Measurements from ENCODE around the gene ACTRT2. TPM values are rescaled to one million over a fixed set of nuclear protein-coding genes. Genes with fewer than 3 reads are reported as not detected.

ACTRT2 gene
- total and polyA plus RNA-seq, 2 experiments from 2014 or later: not detected

- TF ChIP-seq CTCF (conservative IDR thresholded peaks at IDR 0.05; ENCODE audit: low read depth in 2 of 2) (no peak), CREB1 (CRISPR knock-in tag; IDR thresholded peaks at IDR 0.05; ENCODE audit: low read depth) (no peak), EZH2 (IDR thresholded peaks at IDR 0.05; ENCODE audit: low read depth, unreplicated experiment) (no peak)
These were observed 634 bp downstream of the ACTRT2 start (continued) for GRCh38 chr1:3021801-3022401.

GRCh38 chr1:3022511-3022973 is 1.3 kb downstream of the ACTRT2 start:
- no peaks in the 10 kb centered on the region for H3K79me2 ChIP-seq (replicated peaks; ENCODE audit: insufficient read depth)
- peaks cover 10% of the 10 kb centered on the region; the same call in 2 of the 3 replicates for H3K4me1 Mint-ChIP-seq
- H3K27ac Mint-ChIP-seq: no peak overlapping the region
- H3K27ac ChIP-seq (ENCODE audit: low read depth): no peak overlapping the region
- ATAC-seq (no peak), DNase-seq (ENCODE audit: low spot score) (no peak)
- H3K27me3 ChIP-seq (ENCODE audit: insufficient read depth): no peaks in the 10 kb centered on the region
- H2AFZ ChIP-seq: no peak overlapping the region
- H3K4me2 ChIP-seq: no peak overlapping the region
- no peaks in the 10 kb centered on the region for H3K9me2 ChIP-seq (ENCODE audit: insufficient read depth)
- no peaks in the 10 kb centered on the region for H3K36me3 Mint-ChIP-seq (ENCODE audit: low read depth)
- H3F3A ChIP-seq (replicated peaks; ENCODE audit: low read depth): no peaks in the 10 kb centered on the region
- no peaks in the 10 kb centered on the region for H3K36me3 ChIP-seq (ENCODE audit: insufficient read depth)
- peaks cover 13% of the 10 kb centered on the region for H3K27me3 Mint-ChIP-seq (ENCODE audit: insufficient read depth, low read depth, poor library complexity)
- peaks cover 5% of the 10 kb centered on the region for H3K9me3 Mint-ChIP-seq
- no peak overlapping the region for H3K4me3 Mint-ChIP-seq
- no peaks in the 10 kb centered on the region; the same call in 1 of the 2 replicates for H3K4me1 ChIP-seq (ENCODE audit: insufficient read depth)
- no peaks in the 10 kb centered on the region for H4K20me1 ChIP-seq (replicated peaks; ENCODE audit: insufficient read depth)
- H3K4me3 ChIP-seq: no peak overlapping the region
- TF ChIP-seq ZNF462 (CRISPR knock-in tag; IDR thresholded peaks at IDR 0.05) (no peak), REST (IDR thresholded peaks at IDR 0.05; ENCODE audit: unreplicated experiment) (no peak), EZH2 (IDR thresholded peaks at IDR 0.05; ENCODE audit: low read depth, unreplicated experiment) (no peak), CTCF (conservative IDR thresholded peaks at IDR 0.05; ENCODE audit: low read depth in 2 of 2) (no peak), NANOG (IDR thresholded peaks at IDR 0.05; ENCODE audit: borderline replicate concordance) (no peak), CREB1 (CRISPR knock-in tag; IDR thresholded peaks at IDR 0.05; ENCODE audit: low read depth) (no peak), ZNF331 (CRISPR knock-in tag; IDR thresholded peaks at IDR 0.05; ENCODE audit: low read depth) (no peak), ZNF114 (CRISPR knock-in tag; IDR thresholded peaks at IDR 0.05) (no peak)

Measured in GM23338 (cell line).